ENCODE data around the gene SLC38A4. TPM values are rescaled to one million over a fixed set of nuclear protein-coding genes. Genes with fewer than 3 reads are reported as not detected.

SLC38A4 gene
- total RNA-seq, 1 experiment from 2014 or later = 1.5 TPM

DNA sequence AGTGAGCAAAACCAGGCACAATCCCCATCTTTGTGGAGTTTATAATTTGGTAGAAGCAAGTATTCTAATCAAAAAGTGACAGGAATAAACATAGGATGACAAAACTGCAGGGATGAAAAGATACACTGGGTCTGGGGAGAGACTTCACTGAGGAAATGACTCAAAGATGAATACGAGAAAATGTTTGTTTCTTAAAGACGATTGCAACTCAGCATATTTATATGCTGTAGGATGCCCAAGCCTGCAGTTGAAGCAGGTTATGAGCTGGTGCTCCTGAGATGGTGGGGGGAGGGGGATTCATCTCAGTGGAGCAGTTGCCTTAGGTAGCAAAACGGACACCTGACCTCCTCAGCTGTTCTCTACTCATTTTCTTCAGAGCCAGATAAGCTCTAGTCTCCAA, 13.4 kb upstream of the SLC38A4 start:
- no peaks in the 10 kb centered on the region for H3K4me1 Mint-ChIP-seq (ENCODE audit: low read depth, unreplicated experiment)
- no peaks in the 10 kb centered on the region for H3K36me3 Mint-ChIP-seq (ENCODE audit: insufficient read depth, unreplicated experiment)
- no peaks in the 10 kb centered on the region for H3K27me3 Mint-ChIP-seq (ENCODE audit: unreplicated experiment)
- DNase-seq = no peak
- H3K9me3 Mint-ChIP-seq (ENCODE audit: low read depth, unreplicated experiment) = no peaks in the 10 kb centered on the region
- CTCF ChIA-PET = no interaction called here
- no peak overlapping the region for H3K4me3 Mint-ChIP-seq (ENCODE audit: low read depth, unreplicated experiment)
- TF ChIP-seq, protein P1, sequence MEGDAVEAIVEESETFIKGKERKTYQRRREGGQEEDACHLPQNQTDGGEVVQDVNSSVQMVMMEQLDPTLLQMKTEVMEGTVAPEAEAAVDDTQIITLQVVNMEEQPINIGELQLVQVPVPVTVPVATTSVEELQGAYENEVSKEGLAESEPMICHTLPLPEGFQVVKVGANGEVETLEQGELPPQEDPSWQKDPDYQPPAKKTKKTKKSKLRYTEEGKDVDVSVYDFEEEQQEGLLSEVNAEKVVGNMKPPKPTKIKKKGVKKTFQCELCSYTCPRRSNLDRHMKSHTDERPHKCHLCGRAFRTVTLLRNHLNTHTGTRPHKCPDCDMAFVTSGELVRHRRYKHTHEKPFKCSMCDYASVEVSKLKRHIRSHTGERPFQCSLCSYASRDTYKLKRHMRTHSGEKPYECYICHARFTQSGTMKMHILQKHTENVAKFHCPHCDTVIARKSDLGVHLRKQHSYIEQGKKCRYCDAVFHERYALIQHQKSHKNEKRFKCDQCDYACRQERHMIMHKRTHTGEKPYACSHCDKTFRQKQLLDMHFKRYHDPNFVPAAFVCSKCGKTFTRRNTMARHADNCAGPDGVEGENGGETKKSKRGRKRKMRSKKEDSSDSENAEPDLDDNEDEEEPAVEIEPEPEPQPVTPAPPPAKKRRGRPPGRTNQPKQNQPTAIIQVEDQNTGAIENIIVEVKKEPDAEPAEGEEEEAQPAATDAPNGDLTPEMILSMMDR (IDR thresholded peaks at IDR 0.05; ENCODE audit: unreplicated experiment) = no peak
- no peak overlapping the region for H3K27ac Mint-ChIP-seq (ENCODE audit: unreplicated experiment)
- BruUV-seq (replicated peaks) = no TSS peak
- intact Hi-C loops (cut with micrococcal nuclease; ENCODE audit: unreplicated experiment) = no loop called here

GRCh38 chr12:46835785-46836184, 10.0 kb upstream of the SLC38A4 start:
- CTCF ChIA-PET = interaction anchor here (0.7 kb wide), 1 partner anchor 115 kb away, joined by 3 read pairs; no protein-coding TSS in a partner anchor
- no peak for DNase-seq
- Mint-ChIP-seq H3K27me3 (ENCODE audit: unreplicated experiment) (peaks cover 23% of the 10 kb centered on the region), H3K9me3 (ENCODE audit: low read depth, unreplicated experiment) (no peaks in the 10 kb centered on the region), H3K4me3 (ENCODE audit: low read depth, unreplicated experiment) (no peak overlapping the region), H3K36me3 (ENCODE audit: insufficient read depth, unreplicated experiment) (no peaks in the 10 kb centered on the region), H3K27ac (ENCODE audit: unreplicated experiment) (no peak overlapping the region), H3K4me1 (ENCODE audit: low read depth, unreplicated experiment) (peaks cover 9% of the 10 kb centered on the region)
- BruUV-seq (replicated peaks) = no TSS peak
- TF ChIP-seq, protein P1 (IDR thresholded peaks at IDR 0.05; ENCODE audit: unreplicated experiment) = no peak
- intact Hi-C loops (cut with micrococcal nuclease; ENCODE audit: unreplicated experiment) = no loop called here

- TF ChIP-seq, protein P1 (IDR thresholded peaks at IDR 0.05; ENCODE audit: unreplicated experiment) = no peak
- CTCF ChIA-PET = no interaction called here
- Mint-ChIP-seq H3K27ac (ENCODE audit: unreplicated experiment) (no peak overlapping the region), H3K36me3 (ENCODE audit: insufficient read depth, unreplicated experiment) (no peaks in the 10 kb centered on the region), H3K4me3 (ENCODE audit: low read depth, unreplicated experiment) (peak overlapping the region; percentile 65), H3K27me3 (ENCODE audit: unreplicated experiment) (peaks cover 36% of the 10 kb centered on the region), H3K4me1 (ENCODE audit: low read depth, unreplicated experiment) (peaks cover 11% of the 10 kb centered on the region), H3K9me3 (ENCODE audit: low read depth, unreplicated experiment) (no peaks in the 10 kb centered on the region)
- intact Hi-C loops (cut with micrococcal nuclease; ENCODE audit: unreplicated experiment) = no loop called here
- BruUV-seq (replicated peaks) = no TSS peak
- DNase-seq = no peak
These were observed 6.4 kb upstream of the SLC38A4 start for GRCh38 chr12:46832130-46832704.

GRCh38 chr12:46831335-46832129, 5.7 kb upstream of the SLC38A4 start:
- Mint-ChIP-seq H3K4me3 (ENCODE audit: low read depth, unreplicated experiment) (peak overlapping the region; percentile 65), H3K9me3 (ENCODE audit: low read depth, unreplicated experiment) (no peaks in the 10 kb centered on the region), H3K4me1 (ENCODE audit: low read depth, unreplicated experiment) (peaks cover 11% of the 10 kb centered on the region), H3K27me3 (ENCODE audit: unreplicated experiment) (peaks cover 36% of the 10 kb centered on the region), H3K27ac (ENCODE audit: unreplicated experiment) (no peak overlapping the region), H3K36me3 (ENCODE audit: insufficient read depth, unreplicated experiment) (no peaks in the 10 kb centered on the region)
- CTCF ChIA-PET = no interaction called here
- intact Hi-C loops (cut with micrococcal nuclease; ENCODE audit: unreplicated experiment) = no loop called here
- TF ChIP-seq, protein P1 (IDR thresholded peaks at IDR 0.05; ENCODE audit: unreplicated experiment) = no peak
- no peak for DNase-seq
- no TSS peak for BruUV-seq (replicated peaks)
